C1 segment of cervical spinal cord (tissue), 14 donors: ENCODE measurements around the gene FAM83G.

Source experiments
- DNase-seq, 14 donors: peaks; one replicate each; lab custom pipeline; 2025; lab: John Stamatoyannopoulos, UW

Gene FAM83G

DNA sequence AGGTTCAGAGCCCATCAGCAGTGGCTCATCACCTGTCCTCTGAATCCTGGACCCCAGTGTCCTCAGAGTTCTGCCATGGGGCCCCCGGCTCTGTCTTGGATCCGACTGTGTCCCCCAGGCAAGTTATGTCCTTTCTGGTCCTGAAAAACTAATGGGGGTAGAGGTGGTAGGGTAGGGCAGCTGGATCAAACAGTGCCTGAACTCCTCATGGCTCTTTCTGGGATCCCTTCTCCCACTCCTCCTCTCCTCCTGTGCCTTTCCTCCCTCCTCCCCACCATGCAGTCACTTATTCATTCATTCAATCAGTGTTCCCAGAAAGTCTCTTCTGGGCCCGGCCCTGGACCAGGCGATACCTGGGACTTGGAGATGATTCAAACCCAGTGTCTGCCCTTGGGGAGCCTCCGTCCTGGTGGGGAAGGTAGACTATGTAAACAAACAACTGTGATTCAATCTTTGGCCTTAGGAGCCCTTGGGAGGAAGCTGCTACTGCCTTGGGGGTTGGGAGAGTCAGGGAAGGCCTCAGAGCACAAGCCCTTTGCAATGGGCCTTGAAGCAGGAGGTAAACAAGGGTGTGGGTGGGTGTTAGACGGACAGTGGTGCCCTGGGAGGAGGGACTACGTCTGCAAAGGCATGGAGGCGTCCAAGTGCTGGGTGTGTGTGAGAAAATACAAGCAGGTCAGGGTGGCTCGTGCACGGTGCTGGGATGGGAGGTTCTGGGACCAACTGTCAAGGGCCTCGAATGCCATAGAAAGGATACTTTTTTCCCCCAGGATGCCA lies 6.4 kb upstream of the FAM83G start:
- no peak for DNase-seq

DNA sequence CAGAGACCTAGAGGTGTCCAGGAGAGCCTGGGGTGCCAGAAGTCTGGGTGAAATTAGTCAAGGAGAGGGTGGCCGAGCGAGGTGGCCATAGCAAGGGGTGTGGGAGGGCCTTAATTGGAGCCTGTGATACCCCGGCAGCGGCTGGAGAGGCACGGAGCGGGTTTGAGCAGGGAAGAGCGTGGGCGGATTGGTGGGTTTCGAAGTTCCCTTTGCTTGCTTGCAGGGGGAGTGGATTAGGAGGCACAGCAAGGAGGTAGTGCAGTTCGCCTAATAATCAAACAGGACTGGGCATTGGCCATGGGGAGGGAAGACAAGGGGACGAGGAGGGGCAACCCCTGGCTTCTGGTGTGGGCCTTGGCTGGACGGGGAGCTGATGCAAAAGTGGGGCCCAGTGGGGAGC lies 5.4 kb upstream of the FAM83G start:
- no peak for DNase-seq

DNA sequence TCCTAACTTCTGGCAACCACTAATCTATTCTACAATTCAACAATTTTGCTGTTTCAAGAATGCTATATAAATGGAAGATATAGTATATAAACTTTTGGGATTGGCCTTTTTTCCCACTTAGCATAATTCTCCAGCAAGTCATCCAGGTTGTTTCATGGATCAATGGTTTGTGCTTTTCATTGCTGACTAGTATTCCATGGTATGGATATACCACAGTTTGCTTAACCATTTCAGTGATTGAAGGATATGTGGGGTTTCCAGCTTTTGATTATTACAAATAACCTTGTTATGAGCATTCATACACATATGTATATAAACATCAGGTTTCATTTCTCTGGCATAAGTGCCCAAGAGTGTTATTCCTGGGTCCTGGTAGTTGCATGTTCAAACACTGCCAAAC lies 2.1 kb upstream of the FAM83G start:
- no peak for DNase-seq

DNA sequence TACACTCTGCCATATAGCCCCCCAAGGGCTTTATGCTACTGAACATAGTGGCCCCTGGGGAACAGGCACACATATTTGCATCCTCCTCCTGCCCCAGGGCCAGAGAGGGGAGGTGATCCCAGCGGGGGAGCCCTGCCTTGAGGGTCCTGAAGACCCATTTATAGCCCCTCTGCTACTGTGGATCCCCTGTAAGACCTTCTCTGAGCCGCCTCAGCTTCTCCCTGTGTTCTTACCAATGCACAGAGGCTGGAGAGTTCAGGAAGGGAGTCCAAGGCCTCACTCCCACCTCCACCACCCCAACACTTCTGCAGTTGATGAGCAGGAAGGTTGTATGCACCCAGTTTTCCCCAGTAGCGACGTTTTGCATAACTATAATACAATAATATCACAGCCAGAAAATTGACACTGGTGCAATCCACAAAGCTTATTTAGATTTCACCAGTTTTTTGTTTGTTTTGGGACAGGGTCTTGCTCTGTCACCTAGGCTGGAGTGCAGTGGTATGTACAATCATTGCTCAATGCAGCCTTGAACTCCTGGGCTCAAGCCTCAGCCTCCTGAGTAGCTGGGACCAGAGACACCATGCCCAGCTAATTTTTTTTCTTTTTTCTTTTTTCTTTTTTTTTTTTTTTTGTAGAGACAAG lies 1.3 kb upstream of the FAM83G start:
- no peak for DNase-seq

DNA sequence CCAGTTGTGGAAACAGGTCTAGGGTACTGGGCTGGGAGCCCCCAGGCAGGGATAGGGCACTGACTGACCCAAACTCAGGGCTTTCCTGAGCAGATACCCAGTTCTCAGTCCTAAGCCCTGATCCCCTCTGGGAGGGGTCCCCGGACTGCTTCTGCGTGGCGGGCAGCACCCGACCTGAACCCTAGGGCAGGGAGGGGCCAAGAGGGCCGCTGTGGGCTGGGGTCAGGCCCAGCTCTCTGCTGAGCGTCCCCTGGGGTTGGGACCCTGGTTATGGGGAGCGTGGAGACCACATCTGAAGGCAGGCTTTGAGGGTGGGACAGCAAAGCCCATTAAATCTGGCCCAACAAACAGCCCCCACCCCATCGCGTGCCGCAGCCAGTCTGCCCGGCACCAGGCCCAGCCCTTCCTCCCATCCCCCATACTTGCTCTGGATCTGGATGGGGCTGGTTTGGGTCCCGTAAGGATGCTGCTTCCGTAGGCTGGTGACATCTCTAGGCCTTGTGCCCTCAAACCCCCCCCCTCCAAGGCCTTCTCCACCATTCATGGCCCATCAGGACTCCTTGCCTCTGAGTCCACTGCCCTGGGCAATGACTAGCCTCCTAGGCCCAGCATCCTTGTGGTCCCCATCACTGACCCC lies 691 bp upstream of the FAM83G start:
- no peak for DNase-seq

DNA sequence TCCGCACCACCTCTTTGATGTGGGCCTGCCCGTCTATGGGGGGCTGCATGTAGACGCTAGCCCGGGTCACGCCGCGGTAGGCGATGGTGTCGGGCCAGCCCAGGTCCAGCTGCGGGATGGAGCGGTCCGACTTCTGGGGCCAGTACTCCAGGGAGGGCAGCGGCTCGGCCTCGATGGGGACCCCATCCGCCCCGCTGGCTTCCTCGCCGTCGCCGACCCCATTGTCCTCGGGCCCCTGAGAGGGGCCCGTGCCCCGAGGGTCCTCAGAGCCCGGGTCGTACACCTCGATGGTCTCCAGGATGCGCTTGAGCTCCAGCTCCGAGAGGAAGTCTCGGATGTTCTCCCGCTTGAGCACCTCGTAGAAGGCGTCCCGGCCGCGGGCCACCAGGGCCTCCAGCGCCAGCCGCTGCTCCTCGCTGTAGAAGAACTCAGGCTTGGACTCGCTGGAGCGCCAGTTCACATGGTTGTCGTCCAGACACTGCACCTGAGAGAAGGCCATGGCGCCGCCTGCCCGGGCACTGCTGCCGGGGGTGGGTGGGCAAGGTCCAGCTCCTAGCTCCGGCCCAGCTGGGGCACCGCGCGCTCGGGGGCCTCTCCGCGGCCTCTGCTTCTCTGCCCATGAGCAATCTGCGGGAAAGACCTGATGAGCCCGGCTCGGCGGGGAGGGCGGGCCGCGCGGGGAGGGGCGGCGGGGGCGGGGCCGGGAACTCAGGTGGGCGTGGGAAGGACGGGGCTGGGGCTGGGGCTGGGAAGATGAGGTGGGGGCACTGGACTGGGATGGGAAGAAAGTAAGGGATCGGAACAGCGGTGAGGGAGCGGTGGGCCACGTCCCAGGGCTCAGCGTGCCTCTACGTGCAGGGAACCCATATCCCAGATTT lies 782 bp downstream of the FAM83G start:
- no peak for DNase-seq

DNA sequence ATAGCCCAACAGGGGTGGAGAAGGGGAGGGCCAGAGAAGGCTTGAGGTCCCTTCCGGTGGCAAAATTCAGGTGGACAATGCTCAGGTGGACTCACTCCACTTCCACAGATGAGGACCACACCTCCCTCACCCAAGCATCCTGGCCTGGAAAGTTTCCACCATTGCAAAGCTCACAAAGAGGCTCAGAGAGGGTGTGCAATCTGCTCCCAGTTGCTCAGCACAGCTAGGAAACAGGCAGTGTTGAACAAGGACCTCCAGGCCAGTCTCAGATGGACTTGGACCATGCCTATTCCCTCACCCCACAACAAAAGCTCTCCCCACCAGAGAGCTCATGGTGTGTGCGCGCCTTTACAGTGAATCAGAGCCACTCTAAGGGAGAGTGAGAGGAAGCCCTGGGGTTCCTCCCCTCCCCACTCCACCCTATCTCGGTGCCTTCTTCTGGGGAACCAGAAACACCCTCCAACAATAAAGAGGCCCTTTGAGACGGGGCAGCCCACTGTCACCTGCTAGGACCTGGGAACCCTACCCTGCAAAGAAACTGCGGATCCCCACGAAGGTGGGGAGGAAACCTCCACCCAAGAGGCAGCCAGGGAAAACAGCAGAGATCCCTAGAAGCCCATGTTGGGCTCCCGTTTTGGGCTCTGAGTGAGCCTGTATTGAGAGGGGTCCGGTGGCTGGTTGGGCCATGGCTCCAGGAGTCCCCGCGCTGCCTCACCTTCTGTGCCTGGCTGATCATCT lies 1.6 kb downstream of the FAM83G start:
- DNase-seq, result no peak

DNA sequence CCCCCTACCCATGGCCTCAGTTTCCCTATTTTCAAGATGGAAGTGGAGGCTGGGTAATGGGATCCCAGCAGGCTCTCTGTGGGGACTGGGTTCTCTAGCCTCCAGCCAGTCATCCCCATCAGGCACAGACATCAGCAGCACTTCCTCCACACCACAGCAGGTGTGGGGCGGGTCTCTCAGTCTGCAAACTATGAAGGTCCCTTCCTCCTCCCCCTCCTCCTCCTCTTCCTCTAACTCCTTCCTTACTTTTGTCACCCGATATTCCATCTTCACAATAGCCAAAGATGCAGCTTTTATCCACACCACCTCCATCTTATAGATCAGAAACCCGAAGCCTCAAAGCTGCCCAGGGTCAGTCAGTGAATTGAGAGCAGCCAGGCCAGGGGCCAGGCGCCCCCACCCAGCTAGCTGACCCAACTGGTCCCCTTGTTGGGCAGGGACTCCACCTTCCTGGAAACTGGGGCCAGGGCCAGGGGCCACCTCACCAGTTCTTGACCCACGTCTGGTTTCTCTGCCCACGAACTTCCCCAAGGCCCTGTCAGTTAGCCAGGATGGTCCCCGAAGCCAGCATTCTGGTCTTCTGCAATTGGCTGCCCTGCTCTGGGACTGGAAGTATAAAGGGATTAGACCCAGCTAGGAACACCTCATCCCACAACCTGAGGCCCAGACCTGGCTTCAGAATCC lies 2.5 kb downstream of the FAM83G start:
- no peak for DNase-seq

DNA sequence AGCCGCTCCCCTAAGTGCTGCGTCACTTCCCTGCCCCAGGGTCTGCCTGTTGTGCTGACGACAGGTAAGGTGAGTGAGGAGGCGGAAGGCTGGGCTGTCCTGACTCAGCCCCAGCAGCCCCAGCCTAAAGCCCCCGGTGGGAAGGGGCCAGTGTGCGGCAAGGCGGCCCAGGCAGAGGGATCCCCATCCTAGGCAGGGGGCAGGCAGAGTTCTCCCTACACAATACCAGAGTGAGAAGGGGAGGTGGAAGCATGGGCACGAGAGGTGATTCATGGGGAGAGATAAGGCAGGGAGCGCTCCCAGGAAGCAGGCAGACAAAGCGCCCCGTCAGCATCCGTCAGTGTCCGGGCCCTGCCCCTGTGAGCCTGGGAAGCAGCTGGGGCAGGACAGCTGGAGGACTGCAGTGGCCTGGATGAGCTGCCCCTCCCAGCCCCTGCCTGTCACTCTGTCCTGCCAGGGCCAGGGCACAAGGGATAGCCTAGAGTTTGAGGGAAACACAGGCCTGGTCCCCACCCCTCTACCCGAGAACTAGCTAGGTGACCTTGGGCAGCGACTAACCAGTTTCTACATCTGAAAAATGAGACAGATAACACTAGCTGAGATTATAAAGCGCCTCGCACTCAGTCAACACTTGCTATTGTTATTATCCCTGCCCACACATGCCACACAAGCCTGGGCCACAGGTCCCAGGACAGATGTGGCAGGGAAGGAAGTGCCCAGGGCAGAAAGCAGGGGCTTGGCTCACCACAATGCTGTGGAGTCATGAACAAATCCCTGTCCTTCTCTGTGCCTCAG lies 3.8 kb downstream of the FAM83G start:
- no peak for DNase-seq

DNA sequence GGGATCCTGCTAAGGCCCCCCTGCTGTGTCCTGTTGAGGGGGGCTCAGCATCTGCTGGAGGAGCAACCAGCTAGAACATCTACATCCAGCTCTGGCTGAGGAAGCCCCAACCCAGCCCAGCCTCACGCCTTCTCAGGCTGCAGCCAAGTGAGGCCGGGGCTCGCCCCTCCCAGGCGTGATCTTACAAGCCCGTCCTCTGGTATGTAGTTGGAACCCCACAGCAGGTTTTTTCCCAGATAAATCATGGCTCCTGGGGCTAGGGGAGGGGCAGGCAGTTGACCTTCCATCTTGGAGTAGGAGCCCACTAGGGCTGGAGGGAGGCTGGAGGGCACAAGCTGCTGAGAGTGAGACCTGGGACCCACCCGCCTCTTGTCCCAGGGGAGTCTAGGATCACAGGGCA lies 4.7 kb downstream of the FAM83G start:
- no peak for DNase-seq

DNA sequence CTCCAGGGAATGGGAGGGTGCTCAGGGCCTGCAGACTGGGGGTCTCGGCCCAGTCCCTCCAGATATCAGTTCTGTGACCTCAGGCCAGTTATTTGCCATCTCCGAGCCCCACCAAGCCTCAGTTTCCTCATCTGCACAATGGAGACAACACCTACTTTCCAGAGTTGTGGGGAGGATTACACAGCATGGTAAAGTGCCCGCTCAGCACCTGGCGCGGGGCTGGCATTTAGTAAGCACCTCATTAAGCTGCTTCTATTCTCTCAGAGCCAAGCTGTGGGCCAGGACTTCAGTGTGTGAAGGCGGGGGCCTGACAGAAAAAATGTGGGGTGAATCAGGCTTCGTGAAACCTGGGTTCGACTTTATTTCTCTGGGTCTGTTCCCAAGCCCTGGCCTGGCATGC lies 5.2 kb downstream of the FAM83G start:
- DNase-seq, result no peak

DNA sequence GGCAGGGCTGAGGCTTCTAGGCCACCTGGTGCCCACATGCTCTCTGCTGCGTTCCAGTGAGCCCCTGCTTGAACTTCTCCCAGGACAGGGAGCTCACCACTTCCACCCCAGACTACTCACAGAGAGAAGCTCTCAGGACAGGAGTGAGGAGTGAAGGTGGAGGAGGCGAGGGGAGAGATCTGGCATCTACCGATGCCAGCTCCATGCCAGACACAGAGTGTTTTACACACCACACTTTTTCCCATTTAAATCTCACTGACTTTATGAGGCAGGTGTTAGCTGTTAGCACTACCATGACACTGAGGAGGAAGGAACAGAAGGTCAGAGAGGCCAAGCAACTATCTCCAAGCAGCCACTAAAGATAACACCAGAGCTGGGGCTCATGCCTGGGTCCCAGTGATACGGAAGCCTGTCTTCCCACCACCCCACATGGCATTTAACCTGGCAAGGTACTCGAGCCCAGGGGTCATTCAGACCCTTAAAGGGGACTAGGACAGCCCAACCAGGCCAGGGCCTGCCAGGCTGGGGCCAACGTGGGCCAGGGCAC lies 6.8 kb downstream of the FAM83G start:
- no peak for DNase-seq

DNA sequence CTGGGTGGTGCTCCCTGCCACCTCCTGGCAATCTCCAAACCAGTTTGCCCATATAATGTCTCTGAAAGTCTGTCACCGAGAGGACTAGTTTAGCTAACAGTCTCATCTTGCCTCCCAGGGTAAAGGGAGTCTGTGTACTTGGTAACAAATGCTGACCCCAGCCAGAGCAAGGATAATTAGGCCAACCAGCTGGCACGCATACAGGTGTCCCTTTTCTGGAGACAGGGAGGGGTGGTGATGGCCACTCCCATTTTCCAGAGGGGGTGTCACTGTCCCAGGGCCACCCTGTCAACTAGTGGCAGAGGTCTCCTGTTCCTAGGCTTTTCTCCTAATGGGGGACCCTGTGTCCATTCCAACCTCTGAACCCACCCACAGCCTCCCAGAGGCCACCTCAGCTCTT lies 8.1 kb downstream of the FAM83G start:
- DNase-seq, result no peak

DNA sequence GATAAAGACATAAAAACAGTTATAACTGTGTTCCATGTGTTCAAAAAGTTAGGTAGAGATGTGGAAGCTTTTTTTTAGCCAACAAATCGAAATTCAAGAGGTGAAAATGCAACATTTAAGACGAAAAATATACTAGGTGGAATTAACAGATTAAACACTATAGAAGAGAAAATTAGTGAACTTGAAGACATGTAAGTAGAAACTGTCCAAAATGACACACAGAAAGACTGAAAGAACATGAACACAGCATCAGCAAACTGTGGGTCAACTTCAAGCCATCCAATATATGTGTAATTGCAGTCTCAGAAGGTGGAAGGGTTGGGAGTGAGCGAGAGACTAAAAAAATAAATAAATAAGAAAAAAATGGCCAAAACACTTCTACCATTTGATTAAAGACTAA lies 9.3 kb downstream of the FAM83G start:
- no peak for DNase-seq

DNA sequence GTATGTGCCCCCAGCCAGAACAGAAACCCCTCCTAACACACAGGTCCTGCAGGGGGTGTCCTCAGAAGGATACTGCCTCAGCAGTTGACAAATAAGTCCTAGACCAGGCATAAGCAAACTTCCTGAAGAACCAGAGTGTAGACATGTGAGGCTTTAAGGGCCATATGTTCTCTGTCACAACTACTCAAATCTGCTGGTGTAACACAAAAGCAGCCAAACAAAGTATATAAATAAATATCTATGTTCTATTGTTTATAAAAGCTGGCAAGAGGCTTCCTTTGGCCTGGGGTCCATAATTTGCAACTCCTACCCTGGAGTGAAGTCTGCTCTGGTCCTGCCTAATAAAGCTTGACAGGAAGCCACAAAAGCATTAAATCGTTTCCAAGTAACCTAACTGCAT lies 9.9 kb downstream of the FAM83G start:
- no peak for DNase-seq

DNA sequence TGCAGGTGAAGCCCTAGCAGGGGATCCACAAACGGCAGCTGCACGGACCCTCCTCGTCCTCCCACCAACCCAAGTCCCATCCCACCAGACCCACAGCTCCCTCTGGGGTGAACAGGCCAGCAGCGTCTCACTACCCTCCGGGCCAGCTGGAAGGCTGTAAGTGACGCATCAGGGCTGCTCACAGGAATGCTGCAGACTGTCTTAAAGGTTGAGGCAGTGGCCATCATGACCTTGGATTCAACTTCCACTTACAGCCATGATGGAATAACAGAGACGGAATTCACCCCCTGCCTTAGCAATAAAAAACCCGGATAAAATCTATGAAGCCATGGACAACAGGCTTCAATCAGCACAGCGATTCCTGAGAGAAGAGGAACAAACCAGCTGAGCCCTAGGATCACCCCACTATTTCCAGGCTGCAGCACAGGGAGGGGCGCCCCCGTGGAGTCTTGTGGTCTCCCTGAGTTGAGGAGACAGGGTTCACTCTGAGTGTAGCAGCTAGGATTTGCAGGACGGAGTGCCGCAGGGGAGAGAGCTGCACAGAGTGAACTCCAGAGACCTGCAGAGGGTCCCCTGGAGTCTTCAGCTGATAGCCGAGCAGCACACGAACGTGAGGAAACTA lies 10.5 kb downstream of the FAM83G start:
- no peak for DNase-seq

DNA sequence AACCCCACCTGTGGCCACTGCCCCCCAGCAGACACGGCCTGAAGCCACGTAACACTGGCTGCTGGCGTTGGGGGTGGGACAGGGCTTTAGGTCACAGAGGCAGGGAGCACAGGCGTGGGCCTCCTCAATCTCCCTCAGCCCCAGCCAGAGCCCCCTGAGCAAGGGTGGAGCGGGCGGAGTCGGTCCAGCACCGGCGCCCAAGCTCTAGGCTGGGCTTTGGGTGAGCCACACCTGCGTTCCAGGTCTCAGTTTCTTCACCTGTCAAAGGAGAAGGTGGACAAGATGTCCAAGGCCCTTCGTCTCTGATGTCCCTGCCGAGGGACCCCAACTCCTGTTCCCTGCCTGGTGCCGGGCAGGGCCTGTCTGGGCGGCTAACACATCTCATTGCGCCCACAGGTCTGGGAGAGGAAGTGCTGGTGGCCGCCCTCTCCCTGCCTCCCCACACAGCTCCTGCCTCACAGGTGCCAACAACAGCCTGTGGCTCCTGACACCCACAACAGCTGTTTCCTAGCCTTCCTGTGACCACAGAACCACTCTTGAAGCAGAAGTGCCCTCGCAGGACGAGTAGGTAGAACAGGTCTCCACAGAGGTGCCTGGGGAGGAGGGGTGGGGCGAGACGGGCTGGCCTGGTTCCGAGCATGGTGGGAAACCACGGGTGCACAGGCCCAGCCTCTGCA lies 12.0 kb downstream of the FAM83G start:
- DNase-seq, result no peak

DNA sequence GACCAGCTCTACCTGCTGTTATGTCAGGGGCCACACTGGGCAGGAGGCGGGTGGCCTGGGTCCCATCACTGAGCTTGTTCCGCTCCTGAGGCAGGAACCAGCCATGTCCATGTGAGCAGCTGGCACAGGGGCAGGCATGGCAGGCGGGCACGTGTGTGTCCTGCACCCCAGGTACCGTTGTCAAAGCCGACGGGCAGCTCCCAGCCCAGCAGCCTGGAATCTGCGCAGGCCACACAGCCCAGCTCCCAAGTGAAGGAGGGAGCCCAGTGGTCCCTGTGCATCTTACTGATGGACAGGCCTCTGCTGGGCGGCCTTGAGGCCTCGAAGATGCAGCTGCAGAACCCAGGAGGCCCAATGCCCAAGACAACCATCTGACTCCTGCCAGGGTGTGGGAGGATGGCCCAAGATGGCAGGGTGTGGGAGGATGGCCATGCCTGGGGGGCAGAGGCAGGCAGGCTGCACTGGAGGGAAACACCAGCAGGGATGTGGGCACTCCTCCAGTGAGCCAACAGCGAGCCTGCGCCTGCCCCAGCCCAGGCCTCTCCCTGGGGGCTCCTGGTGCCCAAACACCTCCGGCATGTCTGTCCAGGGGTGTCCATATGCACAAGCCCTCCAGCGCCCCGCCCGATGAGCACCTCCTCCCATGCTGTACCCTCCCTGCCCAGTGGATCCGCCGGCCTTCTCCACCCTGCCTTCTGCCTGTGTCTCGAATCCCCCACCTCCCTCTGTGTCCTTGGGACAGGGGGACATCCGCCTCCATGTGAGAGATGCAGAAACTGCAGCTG lies 12.8 kb downstream of the FAM83G start:
- DNase-seq, result no peak
